Activated CD4-positive, alpha-beta T cell treated with anti-CD3 and anti-CD28 coated beads, Interleukin-2, Interleukin-4, amounts not matched to agents 100 ng/mL and 50 ng/mL, durations not matched to agents 16 hours and 8 hours (primary cell): ENCODE measurements around the gene RRAGA.
"Not testable (repeated sequence)": the region's sequence is repeated elsewhere in the genome, so short reads cannot be mapped to it uniquely, and the experiment has no call there.

Source experiments
- DNase-seq: peaks from one replicate; pipeline ENCODE4 v3.0.0-alpha.2; 2020; ENCODE audit warnings: low spot score

Gene RRAGA, protein sequence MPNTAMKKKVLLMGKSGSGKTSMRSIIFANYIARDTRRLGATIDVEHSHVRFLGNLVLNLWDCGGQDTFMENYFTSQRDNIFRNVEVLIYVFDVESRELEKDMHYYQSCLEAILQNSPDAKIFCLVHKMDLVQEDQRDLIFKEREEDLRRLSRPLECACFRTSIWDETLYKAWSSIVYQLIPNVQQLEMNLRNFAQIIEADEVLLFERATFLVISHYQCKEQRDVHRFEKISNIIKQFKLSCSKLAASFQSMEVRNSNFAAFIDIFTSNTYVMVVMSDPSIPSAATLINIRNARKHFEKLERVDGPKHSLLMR

DNA sequence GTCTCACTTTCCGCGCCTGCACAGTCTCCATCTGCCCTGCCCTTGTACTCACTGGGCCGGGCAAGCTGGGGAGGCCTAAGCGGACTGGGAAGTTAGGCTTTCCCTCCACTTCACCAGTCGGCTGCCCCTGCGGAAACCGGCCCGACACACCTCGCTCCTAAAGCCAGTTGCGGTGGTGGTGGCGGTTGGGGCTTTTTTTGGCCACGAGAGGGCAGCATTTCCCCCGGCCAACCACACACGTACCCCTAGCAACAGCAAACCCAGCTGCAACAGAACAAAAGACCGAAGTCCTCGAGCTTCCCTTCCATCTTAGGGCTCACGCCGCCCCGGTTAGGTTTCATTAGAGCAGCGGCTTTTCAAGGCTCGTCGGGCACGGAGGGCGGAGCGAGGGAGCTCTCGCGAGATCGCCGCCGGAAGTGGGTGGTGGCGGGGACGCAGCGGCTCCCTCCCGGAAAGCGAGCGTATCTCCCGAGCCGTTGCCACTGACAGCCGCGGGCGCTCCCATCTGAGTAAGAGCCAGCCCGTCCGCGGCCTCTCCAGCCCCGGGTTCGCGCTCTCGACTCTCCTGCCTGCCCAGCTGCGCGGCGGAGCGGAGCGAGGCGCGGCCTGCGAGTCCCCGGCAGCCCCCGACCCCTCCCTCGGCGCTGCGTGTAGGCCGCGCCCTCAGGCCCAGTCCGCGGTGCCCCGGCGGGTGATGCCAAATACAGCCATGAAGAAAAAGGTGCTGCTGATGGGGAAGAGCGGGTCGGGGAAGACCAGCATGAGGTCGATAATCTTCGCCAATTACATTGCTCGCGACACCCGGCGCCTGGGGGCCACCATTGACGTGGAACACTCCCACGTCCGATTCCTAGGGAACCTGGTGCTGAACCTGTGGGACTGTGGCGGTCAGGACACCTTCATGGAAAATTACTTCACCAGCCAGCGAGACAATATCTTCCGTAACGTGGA, at the start of gene RRAGA:
RRAGA (plus strand) TSS at position 462 of the 951 bp plus-strand sequence; CDS start at position 695, 233 bp downstream.
- DNase-seq, result peak; percentile 95

DNA sequence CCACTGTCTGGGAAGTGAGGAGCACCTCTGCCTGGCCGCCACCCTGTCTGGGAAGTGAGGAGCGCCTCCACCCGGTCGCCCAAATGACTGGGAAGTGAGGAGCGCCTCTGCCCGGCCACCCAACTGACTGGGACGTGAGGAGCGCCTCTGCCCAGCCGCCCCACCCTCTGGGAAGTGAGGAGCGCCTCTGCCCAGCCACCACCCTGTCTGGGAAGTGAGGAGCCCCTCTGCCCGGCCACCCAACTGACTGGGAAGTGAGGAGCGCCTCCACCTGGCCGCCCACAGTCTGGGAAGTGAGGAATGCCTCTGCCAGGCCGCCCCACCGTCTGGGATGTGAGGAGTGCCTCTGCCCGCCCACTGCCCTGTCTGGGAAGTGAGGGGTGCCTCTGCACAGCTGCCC, 49.1 kb upstream of the RRAGA start:
- no peak for DNase-seq

- DNase-seq, result no peak
These were observed 39.7 kb upstream of the RRAGA start for GRCh38 chr9:19009391-19009965.

DNA sequence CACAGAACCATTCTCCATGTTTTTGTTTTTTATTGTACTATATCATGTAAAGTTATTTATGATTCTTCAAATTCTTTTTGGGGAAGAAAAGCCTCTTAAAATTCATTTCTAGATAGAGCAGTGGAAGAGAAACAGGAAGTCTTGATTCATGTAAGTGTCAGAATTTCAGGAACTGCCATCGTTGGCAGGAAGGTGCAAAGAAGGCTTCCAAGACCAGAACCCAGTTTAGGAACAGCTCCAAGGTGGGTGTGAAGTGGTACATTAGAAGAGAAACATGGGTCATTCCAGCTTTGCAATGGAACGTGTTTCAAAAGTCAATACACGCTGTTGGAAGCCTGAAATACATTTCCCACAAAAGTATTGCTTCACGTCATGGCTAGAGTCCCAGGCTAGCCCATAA, 31.0 kb upstream of the RRAGA start:
- DNase-seq, result no peak

DNA sequence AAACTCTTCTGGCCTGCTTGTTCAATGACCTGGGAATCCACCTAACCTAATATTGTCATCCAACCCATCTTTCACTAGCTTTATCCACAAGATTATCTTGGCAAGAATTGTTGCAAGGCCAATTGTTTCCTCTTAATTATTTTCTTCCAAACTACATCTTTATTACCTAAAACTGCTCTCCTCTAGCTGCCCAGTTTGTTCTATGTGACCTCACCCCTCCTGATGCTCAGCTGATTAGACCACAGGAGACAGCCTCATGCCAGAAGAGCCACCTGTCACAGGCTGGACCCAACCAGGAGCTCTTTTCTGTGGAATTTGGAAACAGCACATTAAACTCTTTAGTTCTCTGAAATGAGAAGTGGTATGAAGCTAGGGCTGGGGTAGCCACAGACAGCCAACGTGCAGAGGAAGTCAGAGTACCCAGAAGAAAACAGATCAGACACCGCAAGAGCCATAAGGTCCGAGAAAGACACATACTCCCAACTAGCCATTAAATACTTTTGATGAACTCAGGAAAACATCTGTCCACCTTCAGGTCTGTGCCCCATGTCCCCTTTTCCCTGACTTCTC, 28.3 kb upstream of the RRAGA start:
- DNase-seq, result no peak

- not testable (repeated sequence) for DNase-seq
These were observed 27.6 kb upstream of the RRAGA start for GRCh38 chr9:19021649-19022048.

DNA sequence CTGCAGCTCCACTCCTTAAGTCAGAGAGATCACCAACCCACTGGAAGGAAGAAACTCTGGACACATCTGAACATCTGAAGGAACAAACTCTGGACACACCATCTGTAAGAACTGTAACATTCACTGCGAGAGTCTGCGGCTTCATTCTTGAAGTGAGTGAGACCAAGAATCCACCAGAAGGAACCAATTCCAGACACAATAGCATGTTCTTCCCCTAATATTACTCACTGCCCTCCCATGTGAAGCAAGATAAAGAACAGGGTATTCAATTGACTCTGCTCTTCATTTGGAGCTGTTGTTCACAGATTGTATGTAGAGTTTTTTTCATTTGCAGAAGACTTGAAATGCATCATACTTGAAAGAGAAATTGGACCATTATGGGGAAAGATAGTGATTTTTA, 27.0 kb upstream of the RRAGA start:
- DNase-seq, result peak; percentile 27

DNA sequence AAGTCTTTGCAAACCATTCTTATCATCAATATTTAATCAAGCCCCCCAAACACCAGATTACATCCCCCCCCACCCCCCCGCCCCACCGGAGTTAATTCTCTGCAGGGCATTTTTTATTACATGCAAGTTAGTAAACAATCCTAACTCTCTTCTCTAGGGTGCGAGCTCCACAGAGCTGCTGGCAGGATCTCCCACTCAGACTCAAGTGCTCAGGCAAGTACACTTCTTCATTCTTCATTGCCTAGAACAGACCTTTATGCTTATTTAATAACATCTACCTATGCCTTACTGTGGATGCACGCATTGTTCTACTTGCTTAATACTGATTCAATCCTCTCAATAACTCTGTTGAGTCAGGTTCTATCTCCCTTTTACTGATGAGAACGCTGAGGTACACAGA, 26.1 kb upstream of the RRAGA start:
- no peak for DNase-seq

GRCh38 chr9:19026375-19026774, 22.9 kb upstream of the RRAGA start:
- no peak for DNase-seq

GRCh38 chr9:19027825-19028224, 21.4 kb upstream of the RRAGA start:
- DNase-seq, result no peak

DNA sequence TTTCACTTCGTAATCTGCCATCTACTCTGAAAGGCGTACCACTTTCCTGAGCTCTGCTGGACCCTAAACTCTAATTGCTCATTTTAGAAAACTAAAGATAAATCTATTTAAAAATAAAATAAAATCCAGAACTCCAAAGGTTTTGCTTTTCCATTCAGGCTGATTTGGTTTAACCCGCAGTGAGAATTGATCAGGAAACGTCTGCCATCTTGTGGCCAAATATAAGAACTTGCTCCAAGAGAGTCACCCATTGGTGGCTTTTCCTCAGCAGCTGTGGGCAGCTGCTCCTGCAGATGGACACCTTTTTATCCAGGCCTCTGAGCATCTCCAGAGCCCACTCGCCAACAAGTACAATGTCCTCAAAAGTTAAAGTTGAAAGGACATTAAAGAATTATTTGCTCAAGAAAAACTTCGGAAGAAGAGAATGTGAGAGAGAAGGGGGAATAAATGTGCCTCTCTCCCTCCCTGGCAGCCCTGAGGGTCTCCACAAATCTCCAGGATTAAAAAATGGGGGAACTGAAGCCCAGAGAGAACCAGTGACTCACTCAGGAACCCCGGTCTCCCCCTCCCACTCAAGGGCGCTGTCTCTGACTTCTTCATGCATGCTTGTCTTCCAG, 20.3 kb upstream of the RRAGA start:
- DNase-seq, result peak; percentile 51

DNA sequence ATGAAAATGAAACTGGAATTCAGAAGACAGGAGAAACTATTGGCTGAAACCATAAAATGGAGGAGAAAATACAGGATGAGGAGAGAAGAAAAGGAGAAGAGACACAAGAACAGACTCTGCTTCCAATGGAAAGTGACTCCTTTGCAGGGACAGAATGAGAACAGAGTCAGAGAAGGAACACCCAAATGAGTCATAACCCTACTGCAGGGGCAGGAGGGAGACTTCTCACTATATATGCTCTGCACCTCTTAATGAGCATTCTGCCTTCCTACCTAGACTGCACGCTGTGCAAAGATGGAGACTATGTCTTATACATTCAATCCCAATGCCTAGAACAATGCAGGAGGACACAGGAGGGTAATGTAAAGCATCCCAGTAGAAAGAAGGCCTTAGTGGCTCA, 18.3 kb upstream of the RRAGA start:
- DNase-seq, result peak; percentile 27

GRCh38 chr9:19032406-19032805, 16.8 kb upstream of the RRAGA start:
- DNase-seq, result no peak

DNA sequence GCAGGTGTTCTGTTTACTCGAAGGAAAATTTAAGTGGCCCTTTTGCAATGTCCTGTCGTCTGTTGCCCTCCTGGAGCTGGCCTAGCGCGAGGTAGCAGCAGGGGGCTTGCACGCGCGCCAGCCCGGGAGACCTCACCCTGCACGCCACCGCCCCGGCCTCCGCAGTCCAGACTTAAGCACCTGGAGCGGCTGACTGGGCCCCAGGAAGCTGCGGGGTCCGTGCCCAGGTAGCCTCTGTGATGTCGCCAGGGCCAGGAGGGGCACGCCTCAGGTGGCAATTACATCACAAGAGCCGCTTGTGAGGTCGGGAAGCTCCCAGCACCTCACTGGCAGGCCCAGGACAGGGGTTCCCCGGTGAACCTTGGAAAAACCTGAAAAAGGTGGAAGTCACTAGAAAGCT, 16.2 kb upstream of the RRAGA start, which contains the start of gene SAXO1:
SAXO1 (minus strand) TSS at position 195 of the 400 bp plus-strand sequence. CDS start 301 bp downstream, outside the sequence.
- no peak for DNase-seq

DNA sequence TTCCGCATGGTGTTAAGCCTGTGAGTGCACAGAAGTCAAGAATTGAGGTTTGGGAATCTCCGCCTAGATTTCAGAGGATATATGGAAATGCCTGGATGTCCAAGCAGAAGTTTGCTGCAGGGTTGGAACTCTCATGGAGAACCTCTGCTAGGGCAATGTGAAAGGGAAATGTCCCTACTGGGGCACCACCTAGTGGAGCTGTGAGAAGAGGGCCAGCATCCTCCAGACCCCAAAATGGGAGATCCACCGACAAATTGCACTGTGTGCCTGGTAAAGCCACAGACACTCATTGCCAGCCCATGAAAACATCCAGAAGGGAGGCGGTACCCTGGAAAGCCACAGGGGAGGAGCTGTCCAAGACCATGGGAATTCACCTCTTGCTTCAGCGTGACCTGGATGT, 12.6 kb upstream of the RRAGA start:
- no peak for DNase-seq

DNA sequence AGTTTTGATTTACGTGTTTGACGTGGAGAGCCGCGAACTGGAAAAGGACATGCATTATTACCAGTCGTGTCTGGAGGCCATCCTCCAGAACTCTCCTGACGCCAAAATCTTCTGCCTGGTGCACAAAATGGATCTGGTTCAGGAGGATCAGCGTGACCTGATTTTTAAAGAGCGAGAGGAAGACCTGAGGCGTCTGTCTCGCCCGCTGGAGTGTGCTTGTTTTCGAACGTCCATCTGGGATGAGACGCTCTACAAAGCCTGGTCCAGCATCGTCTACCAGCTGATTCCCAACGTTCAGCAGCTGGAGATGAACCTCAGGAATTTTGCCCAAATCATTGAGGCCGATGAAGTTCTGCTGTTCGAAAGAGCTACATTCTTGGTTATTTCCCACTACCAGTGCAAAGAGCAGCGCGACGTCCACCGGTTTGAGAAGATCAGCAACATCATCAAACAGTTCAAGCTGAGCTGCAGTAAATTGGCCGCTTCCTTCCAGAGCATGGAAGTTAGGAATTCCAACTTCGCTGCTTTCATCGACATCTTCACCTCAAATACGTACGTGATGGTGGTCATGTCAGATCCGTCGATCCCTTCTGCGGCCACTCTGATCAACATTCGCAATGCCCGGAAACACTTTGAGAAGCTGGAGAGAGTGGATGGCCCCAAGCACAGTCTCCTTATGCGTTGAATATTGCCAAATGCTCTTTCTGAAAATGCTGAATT, 850 bp downstream of the RRAGA start:
- DNase-seq, result peak; percentile 12

- no peak for DNase-seq
These were observed 1.7 kb downstream of the RRAGA start for GRCh38 chr9:19050637-19051591.

DNA sequence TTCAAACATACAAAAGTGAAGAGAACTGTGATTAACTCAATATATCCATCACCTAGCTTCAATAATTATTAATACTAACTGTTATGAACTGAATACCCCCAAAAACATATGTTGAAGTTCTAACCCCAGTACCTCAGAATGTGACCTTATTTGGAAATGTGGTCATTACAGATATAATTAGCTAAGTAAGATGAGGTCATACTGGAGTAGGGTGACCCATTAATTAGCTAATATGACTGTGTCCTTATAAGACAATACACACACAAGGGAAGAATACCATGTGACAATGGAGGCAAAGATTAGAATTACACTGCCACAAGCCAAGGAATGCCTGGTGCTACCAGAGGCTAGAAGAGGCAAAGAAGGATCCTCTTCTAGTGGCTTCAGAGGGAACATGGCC, 7.8 kb downstream of the RRAGA start:
- no peak for DNase-seq

- DNase-seq, result no peak
These were observed 25.0 kb downstream of the RRAGA start for GRCh38 chr9:19074229-19074628.

DNA sequence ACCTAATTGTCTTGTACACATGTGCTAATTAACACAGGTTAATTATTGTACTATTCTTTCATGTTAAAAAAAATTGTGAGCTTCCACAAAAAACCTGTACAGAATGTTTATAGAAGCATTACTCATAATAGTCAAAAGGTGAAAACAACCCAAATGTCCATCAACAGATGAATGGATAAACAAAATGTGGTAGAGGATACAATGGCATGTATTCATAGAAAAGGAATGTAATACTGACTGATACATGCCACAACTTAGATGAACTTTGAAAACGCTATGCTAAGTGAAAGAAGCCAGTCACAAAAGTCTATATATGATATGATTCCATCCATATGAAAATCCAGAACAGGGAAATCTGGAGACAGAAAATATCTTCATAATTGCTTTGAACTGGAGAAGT, 25.6 kb downstream of the RRAGA start:
- DNase-seq, result no peak
